ENCODE results near the gene B3GALT4. TPM values are rescaled to one million over a fixed set of nuclear protein-coding genes. Genes with fewer than 3 reads are reported as not detected.
A peak's percentile ranks its signal among the peaks of the same experiment; 100 is the strongest.

The B3GALT4 gene
- total and polyA plus RNA-seq, 2 of the 13 experiments (the other 11 are each of a cell fraction or from before 2014, with no cell fraction given) = 0.04 to 0.27 TPM

- no peak for TF ChIP-seq ZNF326 (CRISPR knock-in tag; IDR thresholded peaks at IDR 0.05; ENCODE audit: borderline replicate concordance)
- peak; percentile 23; the same call in 1 of the 2 replicates for TF ChIP-seq SKIL (CRISPR knock-in tag; IDR thresholded peaks at IDR 0.05; ENCODE audit: borderline replicate concordance)
- peak; percentile 52; the same call in 1 of the 2 replicates for TF ChIP-seq ADNP (CRISPR knock-in tag; IDR thresholded peaks at IDR 0.05)
- 0 out of 2 replicates have a peak, but pooled peaks have one; percentile 22 for TF ChIP-seq MXD1 (CRISPR knock-in tag; IDR thresholded peaks at IDR 0.05)
- TF ChIP-seq HNF4A (CRISPR knock-in tag; IDR thresholded peaks at IDR 0.05) = 0 out of 2 replicates have a peak, but pooled peaks have one; percentile 2
- 0 out of 2 replicates have a peak, but pooled peaks have one; percentile 29 for TF ChIP-seq ZNF253 (CRISPR knock-in tag; IDR thresholded peaks at IDR 0.05; ENCODE audit: borderline replicate concordance)
- TF ChIP-seq ZNF451 (CRISPR knock-in tag; IDR thresholded peaks at IDR 0.05) = 0 out of 2 replicates have a peak, but pooled peaks have one; percentile 26
- TF ChIP-seq AGO1 (IDR thresholded peaks at IDR 0.05; ENCODE audit: low read depth, low read length, poor library complexity, severe bottlenecking) = peak; percentile 57
- TF ChIP-seq ZNF550 (CRISPR knock-in tag; IDR thresholded peaks at IDR 0.05; ENCODE audit: borderline replicate concordance) = no peak
- TF ChIP-seq ZNF484 (CRISPR knock-in tag; IDR thresholded peaks at IDR 0.05; ENCODE audit: borderline replicate concordance, low read depth) = no peak
- TF ChIP-seq HOXA3 (CRISPR knock-in tag; IDR thresholded peaks at IDR 0.05) = no peak
- no peak for TF ChIP-seq NFE2 (CRISPR knock-in tag; IDR thresholded peaks at IDR 0.05)
- peak; percentile 90 for TF ChIP-seq ZMYM3 (CRISPR knock-in tag; IDR thresholded peaks at IDR 0.05)
- TF ChIP-seq NCOA1 (CRISPR knock-in tag; IDR thresholded peaks at IDR 0.05) = no peak
- TF ChIP-seq SOX6 (IDR thresholded peaks at IDR 0.05) = no peak
- 0 out of 2 replicates have a peak, but pooled peaks have one; percentile 20 for TF ChIP-seq SOX6 (CRISPR knock-in tag; IDR thresholded peaks at IDR 0.05)
- peak; percentile 59 for TF ChIP-seq ZNF687 (CRISPR knock-in tag; IDR thresholded peaks at IDR 0.05)
- TF ChIP-seq ZNF691 (CRISPR knock-in tag; IDR thresholded peaks at IDR 0.05; ENCODE audit: borderline replicate concordance, low read depth) = no peak
- no peak for TF ChIP-seq KDM3A (CRISPR knock-in tag; IDR thresholded peaks at IDR 0.05; ENCODE audit: low read depth)
- TF ChIP-seq PBX3 (CRISPR knock-in tag; IDR thresholded peaks at IDR 0.05; ENCODE audit: borderline replicate concordance) = no peak
- TF ChIP-seq ZFX (CRISPR knock-in tag; IDR thresholded peaks at IDR 0.05; ENCODE audit: low read depth) = peak; percentile 2; the same call in 1 of the 2 replicates
Observed at GRCh38 chr6:33296797-33297405, 20.0 kb downstream of the B3GALT4 start (continued).
